Measurements from ENCODE around the gene XRCC1. TPM values are rescaled to one million over a fixed set of nuclear protein-coding genes. Genes with fewer than 3 reads are reported as not detected.

Gene XRCC1
- total and polyA plus RNA-seq, 9 of the 15 experiments (the other 6 are each of a cell fraction or from before 2014, with no cell fraction given) = 1.5 to 36.9 (median 24.9) TPM

DNA sequence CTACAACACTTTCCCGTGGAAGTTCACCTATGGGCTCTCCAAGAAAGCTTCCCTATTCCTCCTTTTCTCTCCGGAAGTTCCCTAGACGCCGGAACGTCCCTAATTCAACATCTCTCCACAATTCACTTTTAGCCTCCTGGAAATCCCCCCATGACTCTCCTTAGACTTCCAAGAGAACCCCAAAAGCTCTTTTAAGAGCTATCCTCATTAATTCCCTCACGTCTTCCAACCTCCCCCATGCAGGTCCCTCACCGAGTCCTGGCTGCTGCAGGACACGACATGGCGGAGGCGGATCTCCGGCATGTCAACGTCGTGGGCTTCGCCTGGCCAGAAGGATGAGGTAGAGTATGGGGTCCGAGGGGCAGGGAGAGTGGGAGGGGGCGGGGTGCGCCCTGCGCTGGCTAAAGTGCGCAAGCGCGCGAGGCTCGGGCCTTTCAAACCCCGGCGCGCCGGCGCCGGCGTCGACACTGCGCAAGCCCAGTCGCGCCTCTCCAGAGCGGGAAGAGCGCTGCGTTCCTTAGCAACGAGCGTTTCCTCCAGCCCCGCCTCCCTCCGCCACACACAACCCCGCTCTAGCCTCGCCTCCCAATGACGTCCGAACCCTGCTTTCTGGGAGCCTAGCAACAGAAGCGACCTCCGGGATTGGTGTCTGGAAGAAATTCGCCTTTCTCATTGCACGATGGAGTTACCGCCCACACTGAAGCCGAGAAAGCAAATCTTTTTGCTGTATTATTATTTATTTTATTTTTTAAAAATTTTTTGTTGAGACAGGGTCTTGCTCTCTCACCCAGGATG is at the start of gene XRCC1, which contains the start of gene PINLYP (continued):
- TF ChIP-seq, protein P1, sequence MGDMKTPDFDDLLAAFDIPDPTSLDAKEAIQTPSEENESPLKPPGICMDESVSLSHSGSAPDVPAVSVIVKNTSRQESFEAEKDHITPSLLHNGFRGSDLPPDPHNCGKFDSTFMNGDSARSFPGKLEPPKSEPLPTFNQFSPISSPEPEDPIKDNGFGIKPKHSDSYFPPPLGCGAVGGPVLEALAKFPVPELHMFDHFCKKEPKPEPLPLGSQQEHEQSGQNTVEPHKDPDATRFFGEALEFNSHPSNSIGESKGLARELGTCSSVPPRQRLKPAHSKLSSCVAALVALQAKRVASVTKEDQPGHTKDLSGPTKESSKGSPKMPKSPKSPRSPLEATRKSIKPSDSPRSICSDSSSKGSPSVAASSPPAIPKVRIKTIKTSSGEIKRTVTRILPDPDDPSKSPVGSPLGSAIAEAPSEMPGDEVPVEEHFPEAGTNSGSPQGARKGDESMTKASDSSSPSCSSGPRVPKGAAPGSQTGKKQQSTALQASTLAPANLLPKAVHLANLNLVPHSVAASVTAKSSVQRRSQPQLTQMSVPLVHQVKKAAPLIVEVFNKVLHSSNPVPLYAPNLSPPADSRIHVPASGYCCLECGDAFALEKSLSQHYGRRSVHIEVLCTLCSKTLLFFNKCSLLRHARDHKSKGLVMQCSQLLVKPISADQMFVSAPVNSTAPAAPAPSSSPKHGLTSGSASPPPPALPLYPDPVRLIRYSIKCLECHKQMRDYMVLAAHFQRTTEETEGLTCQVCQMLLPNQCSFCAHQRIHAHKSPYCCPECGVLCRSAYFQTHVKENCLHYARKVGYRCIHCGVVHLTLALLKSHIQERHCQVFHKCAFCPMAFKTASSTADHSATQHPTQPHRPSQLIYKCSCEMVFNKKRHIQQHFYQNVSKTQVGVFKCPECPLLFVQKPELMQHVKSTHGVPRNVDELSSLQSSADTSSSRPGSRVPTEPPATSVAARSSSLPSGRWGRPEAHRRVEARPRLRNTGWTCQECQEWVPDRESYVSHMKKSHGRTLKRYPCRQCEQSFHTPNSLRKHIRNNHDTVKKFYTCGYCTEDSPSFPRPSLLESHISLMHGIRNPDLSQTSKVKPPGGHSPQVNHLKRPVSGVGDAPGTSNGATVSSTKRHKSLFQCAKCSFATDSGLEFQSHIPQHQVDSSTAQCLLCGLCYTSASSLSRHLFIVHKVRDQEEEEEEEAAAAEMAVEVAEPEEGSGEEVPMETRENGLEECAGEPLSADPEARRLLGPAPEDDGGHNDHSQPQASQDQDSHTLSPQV (IDR thresholded peaks at IDR 0.05) = no peak
- TF ChIP-seq SRSF7 (optimal IDR thresholded peaks at IDR 0.05; ENCODE audit: low read depth, low read length) (no peak), BRF1 (IDR thresholded peaks at IDR 0.05; ENCODE audit: borderline replicate concordance, extremely low read depth, insufficient read length) (no peak), MAZ (CRISPR knock-in tag; conservative IDR thresholded peaks at IDR 0.05 in 1 of 2, IDR thresholded peaks at IDR 0.05 in 1 of 2) (peak; percentile 18 to 74; a peak in 3 of 4 replicates), CXXC5 (CRISPR knock-in tag; IDR thresholded peaks at IDR 0.05) (peak; percentile 48; the same call in 1 of the 2 replicates), NEUROD1 (IDR thresholded peaks at IDR 0.05; ENCODE audit: borderline replicate concordance, low read depth, low read length, partially characterized antibody) (no peak), KDM2B (CRISPR knock-in tag; IDR thresholded peaks at IDR 0.05) (no peak), KLF6 (CRISPR knock-in tag; IDR thresholded peaks at IDR 0.05; ENCODE audit: borderline replicate concordance) (no peak), YY1 (IDR thresholded peaks at IDR 0.05; ENCODE audit: borderline replicate concordance in 1 of 3, control insufficient read depth in 1 of 3, extremely low read depth in 1 of 3, insufficient read depth in 3 of 3, insufficient read length in 1 of 3, insufficient replicate concordance in 2 of 3, low read depth in 1 of 3, low read length in 2 of 3) (peak in 2 of 3 experiments; percentile 26 to 62), RFX5 (IDR thresholded peaks at IDR 0.05; ENCODE audit: low read depth, low read length) (peak; percentile 93)
- TF ChIP-seq, protein P2, sequence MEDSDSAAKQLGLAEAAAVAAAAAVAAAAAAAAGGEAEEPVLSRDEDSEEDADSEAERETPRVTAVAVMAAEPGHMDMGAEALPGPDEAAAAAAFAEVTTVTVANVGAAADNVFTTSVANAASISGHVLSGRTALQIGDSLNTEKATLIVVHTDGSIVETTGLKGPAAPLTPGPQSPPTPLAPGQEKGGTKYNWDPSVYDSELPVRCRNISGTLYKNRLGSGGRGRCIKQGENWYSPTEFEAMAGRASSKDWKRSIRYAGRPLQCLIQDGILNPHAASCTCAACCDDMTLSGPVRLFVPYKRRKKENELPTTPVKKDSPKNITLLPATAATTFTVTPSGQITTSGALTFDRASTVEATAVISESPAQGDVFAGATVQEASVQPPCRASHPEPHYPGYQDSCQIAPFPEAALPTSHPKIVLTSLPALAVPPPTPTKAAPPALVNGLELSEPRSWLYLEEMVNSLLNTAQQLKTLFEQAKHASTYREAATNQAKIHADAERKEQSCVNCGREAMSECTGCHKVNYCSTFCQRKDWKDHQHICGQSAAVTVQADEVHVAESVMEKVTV (CRISPR knock-in tag; IDR thresholded peaks at IDR 0.05) = no peak
- TF ChIP-seq, protein P3, sequence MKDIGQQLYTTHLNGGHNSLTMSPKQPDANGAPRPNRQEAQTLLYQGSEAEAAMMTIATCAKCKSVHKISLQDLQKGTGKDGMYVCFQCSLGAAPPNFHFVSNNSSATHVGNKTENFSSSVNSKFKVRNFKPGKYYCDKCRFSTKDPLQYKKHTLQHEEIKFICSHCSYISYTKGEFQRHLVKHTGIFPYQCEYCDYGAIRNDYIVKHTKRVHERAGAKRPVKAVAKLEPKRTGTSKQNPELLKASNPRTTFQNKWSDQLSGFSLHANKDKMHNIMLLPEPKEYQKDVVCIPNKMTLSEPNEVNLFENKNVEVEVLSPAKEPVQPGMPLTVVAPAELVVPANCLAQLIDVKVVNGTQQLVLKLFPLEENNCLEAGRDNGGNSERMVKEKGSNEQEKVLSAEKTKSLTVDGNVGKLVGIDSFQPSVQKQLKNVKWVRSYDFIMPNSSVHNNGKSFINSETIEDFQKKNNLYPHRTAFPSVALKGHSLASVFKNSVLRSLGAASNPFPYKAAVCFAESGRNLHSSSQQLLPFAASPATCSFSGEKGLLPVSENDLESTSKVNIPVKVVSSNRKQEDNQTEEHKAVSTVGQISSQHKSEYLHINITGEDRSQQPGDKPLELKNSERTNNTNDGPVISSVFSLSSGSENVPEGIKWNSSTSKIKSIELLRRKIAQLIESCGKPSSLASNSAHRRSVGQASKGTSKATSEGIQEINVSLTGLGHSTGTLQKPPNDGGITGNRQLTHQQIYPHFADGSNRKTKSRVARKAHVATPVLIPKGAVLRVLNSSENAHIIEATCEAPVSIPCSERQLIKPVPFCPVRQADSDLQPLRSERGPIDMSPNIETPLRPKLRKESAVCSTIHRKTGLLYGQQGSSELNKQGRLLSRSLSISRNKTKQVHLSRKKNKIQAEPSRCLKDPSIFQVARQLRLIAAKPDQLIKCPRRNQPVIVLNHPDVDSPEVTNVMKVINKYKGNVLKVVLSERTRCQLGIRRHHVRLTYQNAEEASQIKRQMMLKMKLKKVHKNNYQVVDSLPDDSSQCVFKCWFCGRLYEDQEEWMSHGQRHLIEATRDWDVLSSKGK (CRISPR knock-in tag; IDR thresholded peaks at IDR 0.05) = no peak
